ENCODE data around the gene CDKN1C. TPM values are rescaled to one million over a fixed set of nuclear protein-coding genes. Genes with fewer than 3 reads are reported as not detected.

The CDKN1C gene
- polyA plus RNA-seq, 1 donor from 2014 or later = not detected

DNA sequence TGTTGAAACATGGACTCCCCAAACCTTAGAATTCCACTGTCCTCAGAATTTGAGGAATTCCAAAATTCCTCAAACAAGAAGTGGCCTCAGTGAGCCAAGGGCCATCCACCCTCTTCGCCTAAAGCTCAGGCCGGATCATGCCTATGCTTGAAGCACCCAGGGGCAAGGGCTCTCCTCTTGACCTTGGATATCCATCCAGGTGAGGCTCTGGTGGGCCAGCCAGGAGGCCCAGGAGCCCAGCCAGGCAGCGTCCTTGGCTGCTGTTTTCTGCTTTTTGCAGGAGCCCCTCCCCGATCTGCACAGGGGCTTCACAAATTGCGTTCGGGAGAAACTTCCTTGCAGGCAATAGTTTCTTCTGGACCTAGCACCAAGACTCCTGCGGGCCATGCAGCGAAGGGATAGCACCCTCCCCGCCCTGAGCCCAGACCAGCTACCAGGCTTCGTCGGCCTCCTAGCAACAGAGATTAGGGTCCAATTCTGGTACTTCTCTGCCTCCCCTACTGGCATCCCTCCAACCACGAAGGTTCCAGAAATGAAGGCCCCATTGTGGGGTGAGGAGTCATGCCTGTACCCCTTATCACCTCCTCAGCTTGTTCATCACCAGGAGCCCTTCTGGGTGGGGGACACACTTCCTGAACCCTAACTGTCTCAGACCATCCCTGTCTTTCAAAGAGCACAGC is 41.7 kb upstream of the CDKN1C start:
- peak overlapping the region in 1 of 4 donors; percentile 69 for H3K4me3 Mint-ChIP-seq
- no peaks in the 10 kb centered on the region for H3K36me3 Mint-ChIP-seq
- peaks cover 28% of the 10 kb centered on the region for H3K27me3 Mint-ChIP-seq
- peaks cover 9 to 10% (median 10%) of the 10 kb centered on the region in 3 donors for H3K4me1 Mint-ChIP-seq
- H3K9me3 Mint-ChIP-seq = no peaks in the 10 kb centered on the region
- no peak overlapping the region for H3K27ac Mint-ChIP-seq

DNA sequence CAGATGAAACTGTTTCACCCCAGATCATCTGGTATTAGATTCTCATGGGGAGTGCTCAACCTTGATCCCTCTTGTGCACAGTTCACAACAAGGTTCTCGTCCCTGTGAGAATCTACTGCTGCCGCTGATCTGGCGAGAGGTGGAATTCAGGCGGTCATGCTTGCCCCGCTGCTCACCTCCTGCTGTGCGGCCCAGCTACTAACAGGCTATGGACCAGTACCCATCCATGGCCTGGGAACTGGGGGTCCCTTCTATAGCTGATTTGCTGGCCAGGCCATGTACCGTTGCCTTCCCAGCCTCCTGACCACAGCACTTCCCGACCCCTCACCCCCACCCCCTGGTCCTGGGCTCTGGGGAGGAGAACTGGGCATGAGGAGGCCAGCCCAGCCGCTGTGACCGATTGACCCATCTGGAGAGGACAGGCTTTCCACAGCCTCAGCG is 41.1 kb upstream of the CDKN1C start:
- Mint-ChIP-seq H3K27ac (no peak overlapping the region), H3K27me3 (peaks cover 28% of the 10 kb centered on the region), H3K4me3 (no peak overlapping the region), H3K36me3 (no peaks in the 10 kb centered on the region), H3K4me1 (peaks cover 9 to 10% (median 10%) of the 10 kb centered on the region in 3 donors), H3K9me3 (no peaks in the 10 kb centered on the region)

DNA sequence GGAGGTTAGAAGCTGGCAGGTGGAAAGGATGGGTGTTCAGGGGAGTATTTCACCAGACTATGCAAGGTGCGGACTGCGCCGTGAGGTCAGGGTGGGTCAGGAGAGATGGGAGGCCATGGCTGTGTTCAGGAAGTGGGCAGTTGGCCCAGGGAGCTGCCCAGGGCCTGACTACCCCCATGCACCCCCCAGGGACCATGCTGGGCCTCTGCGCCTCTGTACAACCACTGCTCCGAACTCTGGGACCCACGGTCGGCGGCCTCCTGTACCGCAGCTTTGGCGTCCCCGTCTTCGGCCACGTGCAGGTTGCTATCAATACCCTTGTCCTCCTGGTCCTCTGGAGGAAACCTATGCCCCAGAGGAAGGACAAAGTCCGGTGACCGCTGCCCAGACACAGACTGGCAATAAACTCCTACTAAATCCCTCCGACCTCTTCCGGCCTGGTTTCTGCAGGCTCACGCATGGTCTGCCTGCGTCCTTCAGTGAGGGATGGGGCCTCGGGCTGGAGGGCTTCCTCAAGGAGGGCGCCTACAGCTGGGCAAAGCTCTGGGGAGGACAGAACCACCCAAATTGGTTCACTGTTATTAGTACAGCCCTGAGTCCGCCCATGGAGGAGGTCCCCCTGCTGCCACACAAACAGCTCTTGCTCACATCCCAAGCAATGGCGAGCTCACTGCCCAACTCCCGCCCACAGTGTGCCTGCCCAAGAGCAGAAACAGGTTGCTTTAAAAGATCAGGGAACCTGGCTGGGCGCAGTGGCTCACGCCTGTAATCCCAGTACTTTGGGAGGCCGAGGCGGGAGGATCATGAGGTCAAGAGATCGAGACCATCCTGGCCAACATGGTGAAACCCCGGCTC is 39.5 kb upstream of the CDKN1C start:
- H3K27ac Mint-ChIP-seq = no peak overlapping the region
- no peaks in the 10 kb centered on the region for H3K36me3 Mint-ChIP-seq
- H3K4me3 Mint-ChIP-seq = no peak overlapping the region
- peaks cover 25% of the 10 kb centered on the region for H3K27me3 Mint-ChIP-seq
- peaks cover 5 to 12% (median 8%) of the 10 kb centered on the region in 3 donors for H3K4me1 Mint-ChIP-seq
- H3K9me3 Mint-ChIP-seq = no peaks in the 10 kb centered on the region

DNA sequence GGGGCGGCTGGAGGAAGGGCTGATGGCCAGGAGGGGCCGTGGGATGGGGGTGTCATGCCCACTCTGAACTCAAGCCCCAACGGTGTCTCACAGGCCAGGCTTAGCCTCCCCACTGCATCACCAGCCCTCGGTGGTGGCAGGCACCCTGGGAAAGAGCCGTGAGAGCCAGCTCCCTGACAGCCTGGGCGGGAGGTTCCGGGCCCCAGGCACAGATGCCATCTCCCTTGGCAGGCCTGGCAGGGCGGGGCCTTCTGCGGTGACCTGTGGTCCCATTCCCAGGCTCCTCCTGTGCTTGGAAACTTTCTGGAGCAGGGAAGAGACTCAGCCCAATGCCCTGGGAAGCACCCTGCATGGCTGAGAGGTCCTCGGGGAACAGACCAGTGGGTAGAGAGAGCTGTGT is 38.8 kb upstream of the CDKN1C start:
- H3K27me3 Mint-ChIP-seq = peaks cover 22% of the 10 kb centered on the region
- H3K4me1 Mint-ChIP-seq = peaks cover 5 to 10% (median 6%) of the 10 kb centered on the region in 3 donors
- H3K4me3 Mint-ChIP-seq = no peak overlapping the region
- H3K36me3 Mint-ChIP-seq = no peaks in the 10 kb centered on the region
- no peak overlapping the region for H3K27ac Mint-ChIP-seq
- no peaks in the 10 kb centered on the region for H3K9me3 Mint-ChIP-seq

DNA sequence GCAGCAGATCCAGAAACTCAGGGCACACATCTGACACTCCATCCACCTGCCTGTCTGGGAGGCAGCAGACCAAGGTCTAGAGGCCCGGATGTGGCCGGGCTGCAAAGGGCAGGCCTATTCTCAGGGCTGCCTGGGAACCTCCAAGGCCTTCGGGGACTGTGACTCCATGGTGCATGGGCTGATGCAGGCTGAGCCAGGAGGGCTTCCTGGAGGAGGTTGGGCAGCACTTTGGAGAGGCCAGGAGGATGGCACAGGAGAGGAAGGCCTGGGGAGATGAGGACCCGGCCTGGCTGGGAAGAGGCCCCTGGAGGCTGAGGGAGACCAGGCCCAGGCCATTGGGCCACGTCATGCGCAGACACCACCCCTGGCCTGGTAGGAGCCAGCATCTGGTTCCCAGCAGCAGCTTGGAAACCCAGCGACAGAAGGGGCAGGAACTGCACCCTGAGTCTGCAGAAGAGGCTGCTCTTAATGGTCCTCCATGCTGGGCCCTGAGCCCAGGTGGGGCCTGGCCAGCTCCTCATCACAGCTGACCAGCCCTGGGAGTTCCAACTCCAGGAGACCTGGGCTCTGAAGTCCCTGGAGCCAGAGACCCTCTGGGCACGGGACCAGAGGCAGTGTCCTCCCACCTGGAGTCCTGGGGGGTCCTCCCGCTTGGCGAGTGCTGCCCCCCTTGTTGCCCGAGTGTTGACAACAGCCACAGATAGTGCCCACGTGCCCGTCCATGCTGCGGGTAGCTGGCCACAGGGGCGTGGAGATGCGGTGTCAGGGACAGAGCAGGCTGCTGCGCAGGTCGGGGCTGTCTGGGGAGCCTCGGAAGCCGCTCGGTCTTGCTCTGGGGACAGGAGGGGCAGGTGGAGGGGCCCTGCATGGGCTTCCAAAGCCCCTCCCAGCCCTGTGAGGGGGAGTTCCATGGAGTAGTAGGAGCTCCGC is 38.1 kb upstream of the CDKN1C start:
- Mint-ChIP-seq H3K9me3 (no peaks in the 10 kb centered on the region), H3K4me3 (no peak overlapping the region), H3K27ac (no peak overlapping the region), H3K4me1 (peaks cover 3 to 8% (median 5%) of the 10 kb centered on the region in 3 donors), H3K27me3 (peaks cover 18% of the 10 kb centered on the region), H3K36me3 (no peaks in the 10 kb centered on the region)

DNA sequence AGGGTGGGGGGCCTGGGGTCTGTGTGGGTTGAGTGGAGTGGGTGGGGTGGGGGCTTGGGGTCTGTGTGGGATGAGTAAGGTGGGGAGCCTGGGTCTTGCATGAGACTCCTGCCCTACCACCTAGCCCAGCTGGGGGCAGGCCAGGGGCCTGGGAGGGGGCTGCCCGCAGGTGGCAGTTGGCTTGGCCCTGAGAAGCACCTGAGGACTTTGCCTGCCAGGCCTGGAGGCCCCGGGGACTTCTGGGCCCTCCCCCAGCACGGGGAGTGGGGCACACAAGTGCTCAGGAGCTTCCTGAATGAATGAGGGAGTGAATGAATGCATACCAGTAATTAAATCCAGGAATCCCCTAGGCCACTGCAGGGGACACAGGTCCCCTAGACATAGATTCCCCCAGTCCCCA is 37.1 kb upstream of the CDKN1C start:
- no peak overlapping the region for H3K4me3 Mint-ChIP-seq
- no peak overlapping the region for H3K27ac Mint-ChIP-seq

DNA sequence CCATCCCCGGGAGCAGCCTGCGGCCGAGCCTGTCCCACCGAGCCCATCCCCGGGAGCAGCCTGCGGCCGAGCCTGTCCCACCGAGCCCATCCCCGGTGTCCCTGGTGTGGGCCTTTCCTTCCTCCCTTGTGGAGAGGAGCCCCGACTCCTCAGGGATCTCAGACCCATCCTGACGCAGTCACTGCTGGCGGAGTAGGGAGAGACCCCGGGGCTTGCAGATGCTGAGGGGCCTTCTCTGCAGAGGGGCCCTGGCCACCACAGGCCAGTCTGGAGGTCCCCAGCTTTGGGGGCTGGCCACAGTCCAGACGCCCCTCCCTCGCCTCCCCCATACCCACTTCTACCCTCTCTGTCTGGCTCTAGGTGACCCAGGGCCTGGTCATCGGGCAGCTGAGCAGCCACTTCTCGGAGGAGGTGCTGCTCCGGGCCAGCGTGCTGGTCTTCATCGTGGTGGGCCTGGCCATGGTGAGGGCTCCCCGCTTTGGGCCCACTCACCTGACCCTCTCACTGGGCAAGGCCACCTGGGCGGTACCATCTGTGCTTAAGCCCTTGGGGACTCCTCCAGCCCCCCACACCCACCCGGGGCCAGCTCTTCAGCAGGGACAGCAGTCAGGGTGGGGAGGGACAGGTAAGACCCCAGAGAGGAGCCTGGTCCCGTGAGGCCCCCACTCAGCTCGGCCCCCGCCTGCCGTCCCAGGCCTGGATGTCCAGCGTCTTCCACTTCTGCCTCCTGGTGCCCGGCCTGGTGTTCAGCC is 36.3 kb upstream of the CDKN1C start:
- Mint-ChIP-seq H3K27ac (no peak overlapping the region), H3K27me3 (peaks cover 6% of the 10 kb centered on the region), H3K36me3 (no peaks in the 10 kb centered on the region), H3K4me1 (peaks cover 0 to 5% (median 0%) of the 10 kb centered on the region in 3 donors), H3K4me3 (no peak overlapping the region), H3K9me3 (no peaks in the 10 kb centered on the region)

More for the DNA sequence above, 37.1 kb upstream of the CDKN1C start:
- Mint-ChIP-seq H3K27me3 (peaks cover 11% of the 10 kb centered on the region), H3K36me3 (no peaks in the 10 kb centered on the region), H3K9me3 (no peaks in the 10 kb centered on the region), H3K4me1 (peaks cover 0 to 5% (median 0%) of the 10 kb centered on the region in 3 donors)

DNA sequence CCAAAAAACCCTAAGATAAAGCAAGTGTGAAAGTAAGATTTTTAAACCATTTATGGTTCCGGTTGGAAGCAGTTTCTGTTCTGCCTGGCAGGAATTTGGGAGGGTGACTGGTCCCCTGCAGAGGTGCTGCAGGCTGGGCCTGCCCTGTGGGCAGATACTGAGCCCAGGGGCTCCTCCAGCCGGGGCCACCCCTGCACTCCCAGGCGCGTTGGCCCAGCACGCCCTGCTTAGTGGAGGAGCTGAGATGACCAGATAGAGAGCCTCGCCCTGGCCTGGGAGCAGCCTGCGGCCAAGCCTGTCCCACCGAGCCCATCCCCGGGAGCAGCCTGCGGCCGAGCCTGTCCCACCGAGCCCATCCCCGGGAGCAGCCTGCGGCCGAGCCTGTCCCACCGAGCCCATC is 35.7 kb upstream of the CDKN1C start:
- Mint-ChIP-seq H3K36me3 (no peaks in the 10 kb centered on the region), H3K4me1 (peaks cover 0 to 4% (median 0%) of the 10 kb centered on the region in 3 donors), H3K9me3 (no peaks in the 10 kb centered on the region), H3K4me3 (no peak overlapping the region), H3K27ac (no peak overlapping the region), H3K27me3 (no peaks in the 10 kb centered on the region)

DNA sequence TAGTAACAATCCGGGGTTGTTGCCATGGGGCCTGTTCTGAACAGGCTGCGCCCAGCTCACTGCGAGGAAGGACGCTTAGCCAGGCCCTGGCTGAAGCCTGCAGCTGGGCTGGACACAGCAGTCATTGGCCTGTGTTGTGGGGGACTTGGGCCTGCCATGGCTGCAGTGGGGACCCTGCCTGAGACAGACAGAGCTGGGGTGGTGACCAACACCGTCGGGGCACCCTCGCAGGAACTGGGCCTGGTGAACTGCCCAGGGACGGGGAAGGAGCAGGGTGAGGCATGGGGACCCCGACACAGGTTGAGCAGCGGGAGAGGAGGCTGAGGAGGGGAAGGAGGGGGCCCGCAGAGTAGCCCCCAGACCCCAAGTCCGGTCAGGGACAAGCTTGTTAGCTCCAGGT is 34.8 kb upstream of the CDKN1C start:
- Mint-ChIP-seq H3K9me3 (no peaks in the 10 kb centered on the region), H3K4me1 (peaks cover 0 to 4% (median 0%) of the 10 kb centered on the region in 3 donors), H3K4me3 (no peak overlapping the region), H3K27ac (no peak overlapping the region), H3K27me3 (no peaks in the 10 kb centered on the region), H3K36me3 (no peaks in the 10 kb centered on the region)

DNA sequence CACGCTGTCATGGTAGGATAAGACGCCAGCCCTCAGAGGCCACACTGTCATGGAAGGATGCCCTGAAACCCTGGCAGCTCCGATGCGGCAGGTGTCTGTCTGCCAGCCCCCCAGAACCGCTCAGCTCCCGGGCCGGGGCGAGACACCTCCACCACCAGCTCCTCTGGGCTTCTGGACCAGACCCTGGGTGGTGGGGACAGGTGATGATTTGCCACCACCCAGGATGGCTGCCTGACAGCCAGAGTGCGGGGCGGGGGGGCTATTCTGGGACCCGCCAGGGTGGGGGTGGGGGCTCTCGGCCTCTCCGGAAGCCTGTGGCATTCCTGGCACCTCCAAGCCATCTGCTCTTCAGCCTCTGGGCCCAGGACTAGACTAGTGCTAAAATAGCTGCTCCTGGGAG is 34.3 kb upstream of the CDKN1C start:
- no peak overlapping the region for H3K27ac Mint-ChIP-seq
- H3K9me3 Mint-ChIP-seq = no peaks in the 10 kb centered on the region
- H3K36me3 Mint-ChIP-seq = no peaks in the 10 kb centered on the region
- no peaks in the 10 kb centered on the region for H3K27me3 Mint-ChIP-seq
- no peak overlapping the region for H3K4me3 Mint-ChIP-seq
- H3K4me1 Mint-ChIP-seq = peaks cover 0 to 4% (median 0%) of the 10 kb centered on the region in 3 donors

DNA sequence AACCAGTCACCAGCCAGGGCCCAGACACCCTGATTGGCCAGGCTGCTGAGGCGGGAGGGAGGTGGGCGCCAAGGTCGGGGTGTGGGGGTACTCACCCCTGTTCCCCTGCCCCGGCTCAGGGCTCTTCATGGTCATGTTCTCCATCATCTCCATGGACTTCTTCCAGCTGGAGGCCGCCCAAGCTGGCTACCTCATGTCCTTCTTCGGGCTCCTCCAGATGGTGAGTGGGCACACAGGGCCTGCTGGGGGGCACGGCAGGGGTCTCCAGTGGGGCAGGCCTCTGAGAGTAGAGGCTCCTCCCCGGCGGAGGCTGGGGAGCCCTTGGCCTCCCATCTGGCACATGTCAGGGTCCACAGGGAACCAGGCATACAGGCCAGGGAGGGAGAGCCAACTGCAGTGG is 33.6 kb upstream of the CDKN1C start:
- peak overlapping the region in 1 of 3 donors; percentile 28 for H3K27ac Mint-ChIP-seq
- H3K36me3 Mint-ChIP-seq = no peaks in the 10 kb centered on the region
- peaks cover 0 to 5% (median under 1%) of the 10 kb centered on the region in 3 donors for H3K4me1 Mint-ChIP-seq
- H3K4me3 Mint-ChIP-seq = no peak overlapping the region
- no peaks in the 10 kb centered on the region for H3K9me3 Mint-ChIP-seq
- H3K27me3 Mint-ChIP-seq = no peaks in the 10 kb centered on the region

DNA sequence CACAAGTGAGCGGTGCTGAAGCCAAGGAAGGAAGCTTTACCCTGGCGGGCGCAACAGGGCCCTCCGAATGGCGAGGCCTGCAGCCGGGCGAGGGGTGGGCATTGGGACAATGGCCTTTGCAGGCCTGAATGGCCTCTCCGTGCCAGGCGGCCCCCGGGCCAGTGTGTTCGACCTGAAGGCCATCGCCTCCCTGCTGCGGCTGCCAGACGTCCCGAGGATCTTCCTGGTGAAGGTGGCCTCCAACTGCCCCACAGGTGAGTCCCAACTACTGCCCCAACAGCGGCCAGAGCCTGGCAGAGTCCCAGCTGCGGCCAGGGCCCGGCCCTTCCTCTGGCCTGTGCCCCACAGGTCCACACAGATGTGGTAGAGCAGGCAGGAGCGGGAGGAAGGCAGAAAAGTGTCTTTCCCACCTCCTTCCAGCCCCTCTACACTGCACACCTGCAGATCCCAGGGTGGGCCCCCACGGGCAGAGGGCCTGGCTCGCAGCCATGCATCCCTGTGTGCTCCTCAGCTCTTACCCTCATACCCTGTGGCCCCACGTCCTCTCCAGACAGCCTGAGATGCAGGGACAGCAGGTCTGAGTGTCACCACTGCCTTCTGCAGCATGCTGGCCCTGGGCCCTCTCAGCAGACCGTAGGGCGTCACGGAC is 32.4 kb upstream of the CDKN1C start:
- no peaks in the 10 kb centered on the region for H3K27me3 Mint-ChIP-seq
- H3K9me3 Mint-ChIP-seq = no peaks in the 10 kb centered on the region
- no peak overlapping the region for H3K27ac Mint-ChIP-seq
- H3K4me1 Mint-ChIP-seq = peaks cover 5 to 15% (median 13%) of the 10 kb centered on the region in 3 donors
- no peaks in the 10 kb centered on the region for H3K36me3 Mint-ChIP-seq
- no peak overlapping the region for H3K4me3 Mint-ChIP-seq

DNA sequence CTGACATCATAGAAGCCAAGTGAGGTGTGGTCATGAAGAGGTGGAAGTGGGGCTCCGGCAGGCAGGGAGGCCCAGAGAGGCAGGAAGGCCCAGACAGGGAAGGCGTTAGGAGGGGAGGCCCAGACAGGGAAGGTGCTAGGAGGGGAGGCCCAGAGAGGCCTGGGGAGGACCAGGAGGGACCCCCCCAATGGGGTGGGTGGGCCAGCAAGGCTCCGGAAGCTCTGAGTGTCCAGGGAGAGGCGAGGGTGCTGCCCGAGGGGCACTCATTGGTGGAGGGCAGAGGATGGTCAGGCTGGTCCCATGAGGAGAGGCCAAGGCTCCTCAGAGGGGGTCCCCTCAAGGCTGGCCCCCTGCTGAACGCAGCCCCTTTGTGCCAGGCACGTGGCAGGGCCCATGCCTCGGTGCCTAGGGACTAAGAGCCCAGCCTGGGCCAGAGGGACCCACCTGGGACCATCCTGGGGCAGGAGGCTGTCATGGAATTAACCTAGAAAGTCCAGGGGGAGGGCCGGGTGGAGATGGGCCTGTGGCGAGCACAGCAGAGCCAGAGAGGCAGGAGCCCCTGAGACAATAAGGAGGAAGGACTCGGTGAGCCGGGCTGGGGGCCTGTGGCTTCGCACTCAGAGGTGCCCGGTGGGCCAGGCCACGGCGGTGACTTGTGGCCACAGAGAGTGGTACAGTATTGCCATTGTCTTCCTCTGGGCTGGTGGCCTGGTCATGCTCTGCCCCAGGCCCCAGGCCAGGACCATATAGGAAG is 31.5 kb upstream of the CDKN1C start:
- Mint-ChIP-seq H3K27me3 (no peaks in the 10 kb centered on the region), H3K36me3 (no peaks in the 10 kb centered on the region), H3K27ac (no peak overlapping the region), H3K4me3 (no peak overlapping the region), H3K4me1 (peaks cover 5 to 15% (median 13%) of the 10 kb centered on the region in 3 donors), H3K9me3 (no peaks in the 10 kb centered on the region)
